ENCODE measurements around the gene ALX3.
A peak's percentile ranks its signal among the peaks of the same experiment; 100 is the strongest.
"Not testable (repeated sequence)": the region's sequence is repeated elsewhere in the genome, so short reads cannot be mapped to it uniquely, and the experiment has no call there.

Gene ALX3

GRCh38 chr1:110047463-110047862, 23.0 kb downstream of the ALX3 start:
- no peak for DNase-seq (ENCODE audit: low spot score)

DNA sequence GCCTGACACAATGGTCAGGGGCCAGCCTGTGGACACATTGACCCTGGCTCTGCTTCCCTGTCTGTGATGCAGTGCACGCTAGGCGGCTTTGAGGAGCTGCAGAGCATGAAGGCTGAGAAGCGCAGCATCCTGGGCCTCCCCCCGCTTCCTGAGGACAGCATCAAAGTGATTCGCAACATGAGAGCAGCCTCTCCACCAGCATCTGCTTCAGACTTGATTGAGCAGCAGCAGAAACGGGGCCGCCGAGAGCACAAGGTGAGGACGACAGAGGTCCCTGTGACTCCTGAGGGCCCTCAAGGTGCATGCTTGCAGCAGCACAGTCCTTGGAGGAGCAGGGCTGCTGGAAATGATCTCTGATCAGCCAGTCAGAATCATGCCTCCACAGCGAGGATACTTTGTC, 27.5 kb downstream of the ALX3 start:
- no peak for DNase-seq (ENCODE audit: low spot score)

GRCh38 chr1:110040548-110040947, 29.9 kb downstream of the ALX3 start:
- DNase-seq (ENCODE audit: low spot score) = no peak

GRCh38 chr1:110039641-110040040, 30.8 kb downstream of the ALX3 start:
- no peak for DNase-seq (ENCODE audit: low spot score)

DNA sequence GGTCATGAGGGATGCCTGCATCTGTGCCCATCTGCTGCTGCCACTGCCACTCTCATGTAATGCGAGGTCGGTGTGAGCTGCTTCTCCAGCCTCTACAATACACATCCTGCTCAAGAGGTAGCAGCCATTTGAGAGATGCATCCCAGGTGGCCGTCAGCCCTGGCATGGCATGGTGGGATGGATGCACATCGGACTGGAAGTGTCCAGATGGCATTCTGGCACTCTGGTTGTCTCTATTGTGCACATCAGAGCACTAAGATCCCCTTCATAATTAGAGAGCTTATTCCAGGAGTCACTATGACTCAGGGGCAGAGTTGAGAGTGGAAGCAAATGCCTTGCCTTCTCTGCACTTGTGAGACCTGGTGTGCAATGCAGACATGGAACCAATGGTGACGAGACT, 32.2 kb downstream of the ALX3 start:
- no peak for DNase-seq (ENCODE audit: low spot score)

DNA sequence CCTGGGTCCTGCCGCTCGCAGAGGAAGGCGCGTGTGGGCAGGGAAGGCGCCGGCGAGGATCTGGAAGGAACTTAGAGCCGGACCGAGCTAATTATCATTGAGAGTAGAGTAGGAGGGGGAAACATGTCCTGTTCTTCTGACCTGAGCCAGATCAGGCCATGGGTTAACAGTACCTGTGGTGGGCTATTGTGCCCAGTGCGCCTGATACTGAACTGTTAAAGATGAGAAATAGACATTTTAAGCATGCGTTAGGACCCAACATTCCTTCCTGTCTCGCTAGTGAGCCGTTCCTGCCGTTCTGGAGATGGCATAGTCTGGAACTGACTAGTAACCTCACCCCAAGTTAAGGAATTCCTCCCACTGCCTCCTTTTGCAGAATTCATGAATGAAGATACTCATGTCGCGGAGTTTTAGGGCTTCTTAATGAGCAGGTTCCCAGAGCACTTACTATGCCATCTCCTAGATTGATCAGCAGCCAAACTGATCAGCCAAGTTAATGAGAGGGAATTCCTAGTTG, 35.2 kb downstream of the ALX3 start:
- no peak for DNase-seq (ENCODE audit: low spot score)

- DNase-seq (ENCODE audit: low spot score) = peak; percentile 92
These were observed 35.8 kb downstream of the ALX3 start, which contains the start of gene STRIP1 for GRCh38 chr1:110034451-110035235. Gene STRIP1 (plus strand): TSS chr1:110034624. CDS start chr1:110034638, 14 bp downstream.

DNA sequence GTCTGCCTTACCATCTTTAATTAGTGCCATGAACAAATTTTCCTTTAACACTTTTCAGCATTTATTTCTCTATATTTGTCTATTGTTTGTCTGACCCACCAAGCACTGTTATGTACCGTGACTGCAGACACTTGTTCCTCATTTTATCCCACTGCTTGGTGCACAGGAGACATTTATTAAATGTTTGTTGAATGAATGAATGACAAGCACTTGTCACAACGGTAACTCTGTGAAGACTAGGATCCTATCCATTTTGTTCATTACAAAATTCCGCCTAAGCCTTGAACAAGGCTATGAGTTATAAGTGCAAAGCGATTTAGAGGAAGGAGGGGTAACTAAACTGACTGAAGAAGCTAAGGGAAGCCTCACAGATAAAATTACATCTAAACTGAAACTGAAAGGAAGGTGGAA, 36.4 kb downstream of the ALX3 start:
- no peak for DNase-seq (ENCODE audit: low spot score)

DNA sequence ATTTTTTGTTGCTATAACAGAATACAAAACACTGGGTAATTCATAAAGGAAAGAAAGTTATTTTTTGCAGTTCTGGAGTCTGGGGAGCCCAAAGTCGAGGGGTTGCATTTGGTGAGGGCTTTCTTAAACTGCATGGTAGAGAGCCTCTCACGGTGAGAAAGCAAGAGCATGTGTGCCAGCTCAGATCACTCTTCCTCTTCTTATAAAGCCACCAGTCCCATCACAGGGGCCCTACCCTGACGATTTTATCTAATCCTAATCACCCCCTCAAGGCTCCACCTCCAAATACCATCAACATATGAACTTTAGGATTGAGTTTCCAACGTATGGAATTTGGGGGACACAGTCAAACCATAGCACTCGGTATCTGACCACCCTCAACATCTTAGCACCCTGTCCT, 37.1 kb downstream of the ALX3 start:
- DNase-seq (ENCODE audit: low spot score) = no peak

GRCh38 chr1:110032327-110032726, 38.1 kb downstream of the ALX3 start:
- no peak for DNase-seq (ENCODE audit: low spot score)

DNA sequence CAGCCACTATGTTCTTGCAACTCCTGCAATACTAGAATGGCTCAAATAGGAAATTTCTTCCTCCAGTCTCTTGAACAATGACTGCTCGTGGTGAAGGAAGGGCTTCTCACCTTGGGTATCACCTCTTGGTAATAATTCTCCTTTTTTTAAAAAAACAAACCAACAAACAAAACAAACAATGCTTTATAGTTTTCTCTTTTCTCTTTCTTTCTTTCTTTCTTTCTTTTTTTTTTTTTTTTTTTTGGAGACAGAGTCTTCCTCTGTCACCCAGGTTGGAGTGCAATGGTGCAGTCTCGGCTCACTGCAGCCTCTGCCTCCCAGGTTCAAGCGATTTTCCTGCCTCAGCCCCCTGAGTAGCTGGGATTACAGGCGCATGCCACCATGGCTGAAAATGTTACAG, 39.8 kb downstream of the ALX3 start:
- not testable (repeated sequence) for DNase-seq (ENCODE audit: low spot score)

GRCh38 chr1:110024613-110025012, 45.9 kb downstream of the ALX3 start:
- DNase-seq (ENCODE audit: low spot score) = no peak

DNA sequence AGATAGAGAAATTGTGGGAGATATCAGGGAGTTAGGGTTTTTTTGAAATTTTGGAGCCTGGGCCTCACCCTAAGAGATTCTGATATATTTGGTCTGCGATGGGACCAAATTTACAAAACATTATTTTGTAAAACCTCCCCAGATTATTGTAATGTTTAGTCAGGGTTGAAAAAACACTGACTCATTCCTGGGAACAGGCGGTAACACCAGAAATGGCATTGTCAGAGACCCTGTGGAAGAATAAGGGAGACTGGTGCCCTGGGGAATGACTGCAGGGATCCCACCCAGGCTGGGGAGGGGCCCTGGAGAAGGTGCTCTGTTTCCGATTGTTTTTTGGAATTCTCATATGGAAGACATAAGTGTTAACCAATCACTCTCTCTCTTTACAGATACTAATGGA, 49.2 kb downstream of the ALX3 start:
- no peak for DNase-seq (ENCODE audit: low spot score)

DNA sequence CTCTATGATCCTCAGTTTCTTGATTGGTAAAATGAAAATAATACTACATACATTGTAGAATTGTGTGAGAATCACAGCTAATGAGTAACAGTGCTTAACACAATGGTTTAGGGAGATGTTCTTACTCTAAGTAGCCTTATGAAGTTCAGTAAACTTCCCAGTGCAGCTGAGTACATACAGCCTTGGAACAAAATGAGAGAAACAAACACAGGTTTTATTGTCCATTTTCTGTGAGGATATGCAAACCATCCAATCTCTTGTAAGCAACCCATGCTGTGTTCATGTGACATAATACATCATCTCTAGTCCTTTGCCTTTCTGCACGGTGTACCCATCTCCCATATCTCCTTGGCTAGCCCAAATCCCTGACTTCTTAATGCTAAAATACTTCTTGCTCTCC, 50.7 kb downstream of the ALX3 start:
- DNase-seq (ENCODE audit: low spot score) = no peak

DNA sequence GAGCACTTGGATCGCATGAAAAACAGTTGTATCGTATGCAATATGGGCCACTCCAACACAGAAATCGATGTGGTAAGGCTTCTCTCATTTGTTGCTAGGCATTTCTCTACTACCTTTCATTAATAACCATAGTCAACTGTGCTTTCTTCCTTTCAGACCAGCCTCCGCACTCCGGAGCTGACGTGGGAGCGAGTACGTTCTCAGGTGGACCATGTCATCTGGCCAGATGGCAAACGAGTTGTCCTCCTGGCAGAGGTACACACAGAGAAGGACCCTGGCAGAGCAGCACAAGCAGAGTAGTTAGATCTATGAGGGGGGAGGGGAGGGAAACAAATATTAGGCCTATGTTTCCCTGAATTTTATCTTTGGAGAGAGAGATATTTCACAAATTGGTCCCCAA, 52.1 kb downstream of the ALX3 start:
- no peak for DNase-seq (ENCODE audit: low spot score)

DNA sequence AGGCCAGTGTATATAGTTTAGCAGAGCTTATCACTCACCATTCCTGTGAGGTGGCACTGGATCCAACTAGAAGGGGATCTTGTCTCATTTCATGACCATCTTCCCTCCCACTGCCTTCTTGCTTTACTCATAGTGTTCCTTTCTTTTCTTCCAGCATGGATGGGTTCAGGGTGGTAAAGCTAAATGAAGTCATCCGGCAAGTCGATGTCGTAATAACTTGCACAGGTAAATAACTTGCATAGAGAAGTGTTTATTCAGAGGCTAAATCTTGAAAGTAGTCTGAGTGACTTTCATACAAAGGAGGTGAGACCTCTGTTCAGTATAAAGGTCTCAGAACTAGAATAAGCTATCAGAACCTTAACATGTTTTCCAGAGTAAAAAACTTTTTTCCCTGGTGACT, 52.7 kb downstream of the ALX3 start:
- DNase-seq (ENCODE audit: low spot score) = no peak

- DNase-seq (ENCODE audit: low spot score) = no peak
These were observed 58.2 kb downstream of the ALX3 start for GRCh38 chr1:110012100-110012780.

- DNase-seq (ENCODE audit: low spot score) = no peak
These were observed 58.9 kb downstream of the ALX3 start for GRCh38 chr1:110011527-110012041.
